ENCODE data around the gene SKI. TPM values are rescaled to one million over a fixed set of nuclear protein-coding genes. Genes with fewer than 3 reads are reported as not detected.

Gene SKI
- total RNA-seq, 1 experiment from 2014 or later = 38.2 TPM

GRCh38 chr1:2232255-2232915 is 4.3 kb downstream of the SKI start:
- intact Hi-C loops (cut with micrococcal nuclease; ENCODE audit: unreplicated experiment) = no loop called here
- peak overlapping the region; percentile 20 for H3K27ac Mint-ChIP-seq (ENCODE audit: unreplicated experiment)
- H3K27me3 Mint-ChIP-seq (ENCODE audit: insufficient read depth, unreplicated experiment) = no peaks in the 10 kb centered on the region
- ChIA-PET POLR2A (no interaction called here), CTCF (no interaction called here)
- Histone ChIP-seq H3K9me3 (no peaks in the 10 kb centered on the region), H3K4me3 (ENCODE audit: low read depth, low read length) (no peak overlapping the region), H3K27me3 (replicated peaks; ENCODE audit: control insufficient read depth, insufficient read depth, low read length) (no peaks in the 10 kb centered on the region), H3K4me1 (no peaks in the 10 kb centered on the region), H3K36me3 (ENCODE audit: control insufficient read depth, insufficient read depth, low read length) (no peaks in the 10 kb centered on the region)
- no peak for DNase-seq
- no peak for TF ChIP-seq CTCF (IDR thresholded peaks at IDR 0.05; ENCODE audit: insufficient read depth in 1 of 2, low read depth in 1 of 2, low read length in 1 of 2, severe bottlenecking in 1 of 2, unreplicated experiment in 1 of 2)
- H3K36me3 Mint-ChIP-seq (ENCODE audit: insufficient read depth, unreplicated experiment) = peaks cover 10% of the 10 kb centered on the region
- H3K4me3 Mint-ChIP-seq (ENCODE audit: unreplicated experiment) = no peak overlapping the region
- BruUV-seq (replicated peaks) = no TSS peak
- H3K9me3 Mint-ChIP-seq (ENCODE audit: unreplicated experiment) = no peaks in the 10 kb centered on the region
- H3K4me1 Mint-ChIP-seq (ENCODE audit: low read depth, unreplicated experiment) = peaks cover 9% of the 10 kb centered on the region

- CTCF ChIA-PET = no interaction called here
- no peak for TF ChIP-seq CTCF (IDR thresholded peaks at IDR 0.05; ENCODE audit: insufficient read depth in 1 of 2, low read depth in 1 of 2, low read length in 1 of 2, severe bottlenecking in 1 of 2, unreplicated experiment in 1 of 2)
- no peaks in the 10 kb centered on the region for H3K4me1 ChIP-seq
- Mint-ChIP-seq H3K4me1 (ENCODE audit: low read depth, unreplicated experiment) (peaks cover 9% of the 10 kb centered on the region), H3K9me3 (ENCODE audit: unreplicated experiment) (no peaks in the 10 kb centered on the region), H3K27me3 (ENCODE audit: insufficient read depth, unreplicated experiment) (no peaks in the 10 kb centered on the region), H3K4me3 (ENCODE audit: unreplicated experiment) (no peak overlapping the region), H3K27ac (ENCODE audit: unreplicated experiment) (no peak overlapping the region), H3K36me3 (ENCODE audit: insufficient read depth, unreplicated experiment) (peaks cover 10% of the 10 kb centered on the region)
- intact Hi-C loops (cut with micrococcal nuclease; ENCODE audit: unreplicated experiment) = no loop called here
- no peaks in the 10 kb centered on the region for H3K36me3 ChIP-seq (ENCODE audit: control insufficient read depth, insufficient read depth, low read length)
- POLR2A ChIA-PET = no interaction called here
- H3K4me3 ChIP-seq (ENCODE audit: low read depth, low read length) = no peak overlapping the region
- DNase-seq = no peak
- no TSS peak for BruUV-seq (replicated peaks)
- no peaks in the 10 kb centered on the region for H3K9me3 ChIP-seq
- H3K27me3 ChIP-seq (replicated peaks; ENCODE audit: control insufficient read depth, insufficient read depth, low read length) = no peaks in the 10 kb centered on the region
These were observed 4.9 kb downstream of the SKI start for GRCh38 chr1:2232916-2233438.

GRCh38 chr1:2233468-2233867 is 5.3 kb downstream of the SKI start:
- Histone ChIP-seq H3K36me3 (ENCODE audit: control insufficient read depth, insufficient read depth, low read length) (no peaks in the 10 kb centered on the region), H3K4me3 (ENCODE audit: low read depth, low read length) (no peak overlapping the region), H3K27me3 (replicated peaks; ENCODE audit: control insufficient read depth, insufficient read depth, low read length) (no peaks in the 10 kb centered on the region), H3K4me1 (no peaks in the 10 kb centered on the region), H3K9me3 (no peaks in the 10 kb centered on the region)
- no peak for DNase-seq
- Mint-ChIP-seq H3K9me3 (ENCODE audit: unreplicated experiment) (no peaks in the 10 kb centered on the region), H3K4me3 (ENCODE audit: unreplicated experiment) (no peak overlapping the region), H3K4me1 (ENCODE audit: low read depth, unreplicated experiment) (peaks cover 9% of the 10 kb centered on the region), H3K27ac (ENCODE audit: unreplicated experiment) (no peak overlapping the region), H3K36me3 (ENCODE audit: insufficient read depth, unreplicated experiment) (peaks cover 10% of the 10 kb centered on the region), H3K27me3 (ENCODE audit: insufficient read depth, unreplicated experiment) (no peaks in the 10 kb centered on the region)
- no peak for TF ChIP-seq CTCF (IDR thresholded peaks at IDR 0.05; ENCODE audit: insufficient read depth in 1 of 2, low read depth in 1 of 2, low read length in 1 of 2, severe bottlenecking in 1 of 2, unreplicated experiment in 1 of 2)
- POLR2A ChIA-PET = no interaction called here
- BruUV-seq (replicated peaks) = no TSS peak
- CTCF ChIA-PET = no interaction called here
- intact Hi-C loops (cut with micrococcal nuclease; ENCODE audit: unreplicated experiment) = no loop called here
